OCI-LY3 (cell line): ENCODE data around the gene POM121L2.

Source experiments
- EZH2phosphoT487 ChIP-seq: fragments of 200-600 bp; shearing (Covaris generic); IDR thresholded peaks from 2 replicates; pipeline ENCODE4 v1.6.1; 2018; ENCODE audit warnings: antibody characterized with exemption, mixed run types, low read depth
- TF ChIP-seq, protein P1 (sequence below): fragments of 200-600, 300-600 bp; sonication (generic); IDR thresholded peaks from 2 replicates; pipeline ENCODE4 v1.5.1; 2014; ENCODE audit warnings: antibody characterized with exemption, low read length, low read depth

DNA sequence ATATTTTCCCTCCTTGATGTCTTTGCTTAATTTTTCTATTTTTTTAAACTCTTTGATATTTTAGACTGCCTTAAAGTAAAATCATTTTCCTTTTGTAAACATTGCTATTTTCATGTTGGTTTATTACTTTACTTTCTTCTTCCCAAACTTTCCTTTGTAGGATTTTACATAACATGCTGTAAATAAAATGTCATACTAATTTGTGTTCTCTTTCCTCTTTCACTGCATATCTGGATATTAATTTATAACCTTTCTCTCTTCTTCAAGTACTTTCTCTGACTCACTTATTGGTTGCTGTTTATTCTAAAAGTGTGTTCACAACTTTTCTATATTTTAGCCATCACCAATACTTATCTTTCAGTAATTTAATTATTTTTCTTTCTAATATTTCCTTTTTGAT lies 9.3 kb upstream of the POM121L2 start:
- TF ChIP-seq, protein P1, sequence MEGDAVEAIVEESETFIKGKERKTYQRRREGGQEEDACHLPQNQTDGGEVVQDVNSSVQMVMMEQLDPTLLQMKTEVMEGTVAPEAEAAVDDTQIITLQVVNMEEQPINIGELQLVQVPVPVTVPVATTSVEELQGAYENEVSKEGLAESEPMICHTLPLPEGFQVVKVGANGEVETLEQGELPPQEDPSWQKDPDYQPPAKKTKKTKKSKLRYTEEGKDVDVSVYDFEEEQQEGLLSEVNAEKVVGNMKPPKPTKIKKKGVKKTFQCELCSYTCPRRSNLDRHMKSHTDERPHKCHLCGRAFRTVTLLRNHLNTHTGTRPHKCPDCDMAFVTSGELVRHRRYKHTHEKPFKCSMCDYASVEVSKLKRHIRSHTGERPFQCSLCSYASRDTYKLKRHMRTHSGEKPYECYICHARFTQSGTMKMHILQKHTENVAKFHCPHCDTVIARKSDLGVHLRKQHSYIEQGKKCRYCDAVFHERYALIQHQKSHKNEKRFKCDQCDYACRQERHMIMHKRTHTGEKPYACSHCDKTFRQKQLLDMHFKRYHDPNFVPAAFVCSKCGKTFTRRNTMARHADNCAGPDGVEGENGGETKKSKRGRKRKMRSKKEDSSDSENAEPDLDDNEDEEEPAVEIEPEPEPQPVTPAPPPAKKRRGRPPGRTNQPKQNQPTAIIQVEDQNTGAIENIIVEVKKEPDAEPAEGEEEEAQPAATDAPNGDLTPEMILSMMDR, result no peak
- no peak for TF ChIP-seq EZH2phosphoT487
